HCEC 1CT (cell line): ENCODE results near the gene LSM4.
A peak's percentile ranks its signal among the peaks of the same experiment; 100 is the strongest.
"Not testable (repeated sequence)": the region's sequence is repeated elsewhere in the genome, so short reads cannot be mapped to it uniquely, and the experiment has no call there.

Experiments used
- DNase-seq: peaks from one replicate; pipeline ENCODE4 v3.0.0-alpha.2; 2017

LSM4 gene

DNA sequence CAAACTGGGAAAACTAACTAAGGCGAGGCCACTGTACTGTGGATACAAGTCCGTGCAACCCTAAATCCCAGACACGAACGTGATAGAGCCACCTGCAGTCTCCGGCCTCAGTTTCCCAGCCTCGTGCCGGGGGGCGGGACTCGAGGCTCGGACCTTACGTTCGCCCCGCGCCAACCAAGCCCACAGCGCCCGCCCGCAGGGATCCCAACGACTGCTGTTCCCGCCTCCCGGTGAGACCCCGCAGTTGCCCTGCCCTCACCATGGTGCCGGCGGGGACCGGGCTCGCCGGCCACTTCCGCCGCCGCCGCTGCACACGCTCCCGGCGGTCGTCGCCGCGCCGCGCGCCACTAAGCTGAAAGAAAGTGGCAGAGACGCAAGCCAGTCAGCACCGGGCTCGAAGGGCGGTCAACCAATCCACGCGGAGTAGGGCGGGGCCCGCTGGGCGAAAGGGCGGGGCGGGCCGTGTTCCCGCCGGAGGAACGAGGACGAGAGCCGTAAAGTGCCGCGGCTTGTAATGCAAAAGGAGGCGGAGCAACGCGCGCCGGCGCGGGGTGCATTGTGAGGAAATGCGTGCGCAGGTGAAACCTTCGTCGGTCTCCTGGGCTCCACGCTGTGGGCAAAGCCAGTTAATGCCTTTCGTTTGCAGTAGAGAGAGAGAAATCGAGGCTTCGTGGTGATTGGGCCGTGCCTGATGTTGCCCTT, at the start of gene LSM4:
TSS of gene LSM4 (minus strand) at position 318 of the 702 bp plus-strand sequence. CDS start at position 262, 56 bp downstream.
- DNase-seq, result peak; percentile 97

- no peak for DNase-seq
Measured at GRCh38 chr19:18368504-18369222, 45.8 kb upstream of the LSM4 start.

DNA sequence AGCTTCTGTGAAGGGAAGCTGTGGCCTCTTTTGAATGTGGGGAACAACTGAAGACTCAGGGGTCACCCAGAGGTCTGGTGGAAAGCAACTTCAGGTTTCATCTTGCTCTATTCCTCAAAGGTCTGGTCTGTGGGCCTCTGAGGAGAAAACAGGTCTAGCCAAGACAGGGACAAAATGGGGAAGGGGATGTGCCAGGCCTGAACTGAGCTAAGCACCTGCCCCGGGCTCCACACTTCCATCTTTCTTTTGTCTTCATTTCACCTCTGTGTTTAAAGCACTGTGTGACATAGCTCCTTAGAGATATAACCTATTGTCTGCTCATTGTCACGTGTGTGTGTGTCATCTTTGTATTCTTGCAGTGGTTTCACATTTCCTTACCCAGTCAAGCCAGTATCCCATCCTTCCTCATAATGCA, 43.2 kb upstream of the LSM4 start:
- DNase-seq, result no peak

DNA sequence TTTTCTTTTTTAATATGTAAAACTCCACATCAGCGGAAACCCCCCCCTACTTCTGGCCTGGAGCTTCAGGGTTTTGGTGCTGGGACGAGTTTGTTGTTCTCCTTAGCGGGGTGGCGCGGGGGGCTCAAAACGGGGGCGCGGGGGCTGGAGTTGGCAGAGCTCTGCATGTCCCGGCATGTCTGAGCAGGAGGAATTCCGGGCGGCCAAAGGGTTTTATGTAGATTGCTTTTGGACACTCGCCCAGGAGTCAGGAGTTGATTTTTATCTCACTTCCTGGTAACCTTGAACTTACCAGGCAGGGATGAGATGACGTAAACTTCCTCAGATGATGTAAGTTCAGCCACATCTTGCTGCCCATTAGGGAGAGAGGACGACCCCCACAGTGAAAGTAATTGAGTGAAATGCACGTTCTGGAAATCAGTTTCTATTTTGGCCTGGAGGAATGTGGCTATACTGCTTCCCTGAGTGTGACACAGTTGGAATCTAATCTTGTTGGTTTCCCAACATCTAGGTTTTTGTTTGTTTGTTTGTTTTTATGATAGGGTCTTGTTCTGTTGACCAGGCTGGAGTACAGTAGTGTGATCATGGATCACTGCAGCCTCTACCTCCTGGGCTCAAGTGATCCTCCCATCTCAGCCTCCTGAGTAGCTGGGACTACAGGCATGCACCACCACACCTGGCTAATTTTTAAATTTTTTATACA, 42.1 kb upstream of the LSM4 start:
- peak; percentile 96 for DNase-seq

GRCh38 chr19:18364277-18364825, 41.5 kb upstream of the LSM4 start:
- DNase-seq, result not testable (repeated sequence)

DNA sequence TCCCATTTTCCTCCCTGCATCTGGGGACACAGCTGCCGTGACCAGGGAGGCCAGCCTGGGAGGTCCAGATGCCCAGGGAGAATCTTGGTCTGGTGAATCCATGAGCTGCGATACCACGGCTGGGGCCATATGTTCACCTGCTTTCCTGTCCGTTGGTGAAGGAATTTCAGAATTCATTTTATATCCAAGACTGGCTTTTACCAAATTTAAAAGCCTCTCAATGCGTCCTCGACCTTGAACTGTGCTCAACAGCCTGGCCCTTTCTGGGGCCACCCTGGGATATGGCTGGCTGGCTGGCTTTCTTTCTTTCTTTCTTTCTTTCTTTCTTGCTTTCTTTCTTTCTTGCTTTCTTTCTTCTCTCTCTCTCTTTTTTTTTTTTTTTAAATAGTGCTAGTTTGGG, 40.9 kb upstream of the LSM4 start:
- DNase-seq, result no peak

DNA sequence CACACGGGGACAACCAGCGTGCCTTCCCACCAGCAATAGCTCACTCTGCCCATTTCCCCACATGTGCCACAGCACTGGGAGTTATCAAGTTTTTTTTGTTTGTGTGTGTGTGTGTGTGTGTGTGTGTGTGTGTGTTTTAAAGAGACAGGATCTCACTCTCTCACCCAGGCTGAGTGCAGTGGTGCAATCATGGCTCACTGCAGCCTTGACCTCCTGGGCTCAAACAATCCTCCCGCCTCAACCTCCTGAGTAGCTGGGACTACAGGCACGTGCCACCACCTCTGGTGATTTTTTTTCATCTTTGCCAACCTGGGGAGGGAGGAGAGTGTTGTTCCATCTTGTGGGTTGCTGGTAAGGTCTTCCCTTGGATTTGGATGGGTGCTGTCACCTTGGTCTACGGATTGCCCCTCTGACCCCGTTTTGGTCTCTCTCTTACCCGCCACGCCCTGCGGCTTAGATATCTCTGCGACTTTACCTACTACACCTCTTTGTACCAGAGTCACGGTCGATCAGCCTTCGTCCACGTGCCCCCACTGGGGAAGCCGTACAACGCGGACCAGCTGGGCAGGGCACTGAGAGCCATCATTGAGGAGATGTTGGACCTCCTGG, 40.2 kb upstream of the LSM4 start:
- DNase-seq, result no peak

- DNase-seq, result no peak
Measured at GRCh38 chr19:18361646-18362045, 38.8 kb upstream of the LSM4 start.

DNA sequence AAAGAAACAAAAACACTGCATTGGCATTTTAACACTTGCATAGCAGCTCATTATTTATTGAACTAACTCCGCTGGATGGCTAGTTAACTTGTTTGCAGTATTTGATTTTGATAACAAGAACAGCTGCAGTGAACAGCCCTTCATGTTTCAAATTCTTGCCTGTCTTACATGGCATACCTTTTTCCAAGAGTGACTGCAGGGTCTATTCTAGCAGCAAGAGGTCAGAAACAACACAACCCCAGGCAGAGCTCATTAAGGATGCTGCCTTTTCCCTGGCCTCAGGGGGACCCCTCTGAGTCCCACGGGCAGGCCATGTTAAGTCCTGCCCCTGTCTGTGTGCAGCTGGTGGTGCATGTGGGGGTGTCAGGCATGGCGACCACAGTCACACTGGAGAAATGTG, 34.2 kb upstream of the LSM4 start:
- no peak for DNase-seq

DNA sequence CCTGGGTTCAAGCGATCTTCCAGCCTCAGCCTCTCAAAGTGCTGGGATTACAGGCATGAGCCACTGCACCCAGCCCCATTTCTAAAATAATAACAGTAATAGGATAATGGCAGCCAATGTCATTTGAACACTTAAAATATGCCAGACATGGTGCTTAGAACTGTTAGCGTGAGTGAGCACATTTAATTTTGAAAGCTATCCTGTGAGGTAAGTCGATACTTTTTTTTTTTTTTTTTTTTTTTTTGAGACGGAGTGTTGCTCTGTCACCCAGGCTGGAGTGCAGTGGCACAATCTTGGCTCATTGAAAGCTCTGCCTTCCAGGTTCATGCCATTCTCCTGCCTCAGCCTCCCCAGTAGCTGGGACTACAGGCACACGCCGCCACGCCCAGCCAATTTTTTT, 31.9 kb upstream of the LSM4 start:
- not testable (repeated sequence) for DNase-seq

- DNase-seq, result no peak
Measured at GRCh38 chr19:18353378-18354005, 30.6 kb upstream of the LSM4 start.

DNA sequence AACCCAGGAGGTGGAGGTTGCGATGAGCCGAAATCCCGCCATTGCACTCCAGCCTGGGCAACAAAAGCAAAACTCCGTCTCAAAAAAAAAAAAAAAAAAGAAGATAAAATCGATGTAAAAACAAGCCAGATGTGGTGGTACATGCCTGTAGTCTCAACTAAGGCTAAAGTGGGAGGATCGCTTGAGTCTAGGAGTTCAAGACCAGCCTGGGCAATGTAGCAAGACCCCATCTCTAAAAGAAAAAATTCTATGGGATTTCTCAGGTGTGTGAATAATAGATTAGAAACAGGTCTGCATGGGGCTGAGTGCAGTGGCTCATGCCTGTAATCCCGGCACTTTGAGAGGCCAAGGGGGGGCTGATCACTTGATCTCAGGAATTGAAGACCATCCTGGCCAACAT, 28.7 kb upstream of the LSM4 start:
- no peak for DNase-seq

- no peak for DNase-seq
Measured at GRCh38 chr19:18350490-18350889, 27.6 kb upstream of the LSM4 start.

GRCh38 chr19:18349524-18350128, 26.8 kb upstream of the LSM4 start:
- DNase-seq, result peak; percentile 63

DNA sequence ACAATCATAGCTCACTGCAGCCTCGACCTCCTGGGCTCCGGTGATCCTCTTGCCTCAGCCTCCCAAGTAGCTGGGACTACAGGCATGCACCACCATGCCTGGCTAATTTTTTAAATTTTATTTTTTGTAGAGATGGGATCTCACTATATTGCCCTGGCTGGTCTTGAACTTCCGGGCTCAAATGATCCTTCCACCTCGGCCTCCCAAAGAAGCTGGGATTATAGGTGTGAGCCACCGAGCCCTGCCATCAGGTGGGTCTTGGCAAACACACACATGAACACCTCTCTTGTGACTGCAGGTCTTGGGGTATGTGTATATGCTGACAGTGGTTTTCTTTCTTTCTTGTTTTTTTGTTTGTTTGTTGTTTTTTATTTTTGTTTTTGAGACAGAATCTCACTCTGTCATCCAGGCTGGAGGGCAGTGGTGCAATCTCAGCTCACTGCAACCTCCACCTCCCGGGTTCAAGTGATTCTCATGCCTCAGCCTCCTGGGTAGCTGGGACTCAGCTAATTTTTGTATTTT, 26.0 kb upstream of the LSM4 start:
- not testable (repeated sequence) for DNase-seq

- no peak for DNase-seq
Measured at GRCh38 chr19:18348171-18348570, 25.3 kb upstream of the LSM4 start.

- DNase-seq, result no peak
Measured at GRCh38 chr19:18346091-18346490, 23.2 kb upstream of the LSM4 start.

- DNase-seq, result no peak
Measured at GRCh38 chr19:18345296-18345695, 22.4 kb upstream of the LSM4 start.

DNA sequence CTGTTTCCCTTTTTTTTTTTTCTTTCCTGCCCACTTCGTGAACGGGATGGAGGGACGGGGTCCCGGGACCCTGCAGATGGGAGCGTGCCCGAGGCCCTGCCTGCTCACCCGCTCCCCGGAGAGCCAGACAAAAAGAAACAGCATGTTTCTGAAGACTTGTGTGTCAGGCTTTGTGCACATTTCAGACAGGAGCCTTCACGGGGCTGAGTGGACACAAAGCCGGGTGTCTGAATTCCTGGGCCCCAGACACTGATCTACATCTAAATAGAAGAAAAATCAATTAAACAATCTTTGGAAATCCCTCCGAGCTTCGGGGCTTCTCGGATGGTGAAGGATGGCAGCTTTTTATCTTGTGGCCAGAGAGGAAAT, 21.7 kb upstream of the LSM4 start:
- no peak for DNase-seq

GRCh38 chr19:18342090-18342632, 19.3 kb upstream of the LSM4 start:
- no peak for DNase-seq

GRCh38 chr19:18340990-18341868, 18.4 kb upstream of the LSM4 start:
- DNase-seq, result peak; percentile 35
